NCI-H524 treated with DMSO at 0.1 percent for 48 hours (cell line): ENCODE data around the gene ITCH.

Experiments
- DNase-seq: peaks from one replicate; lab custom pipeline; 2025; lab: John Stamatoyannopoulos, UW

Gene ITCH

DNA sequence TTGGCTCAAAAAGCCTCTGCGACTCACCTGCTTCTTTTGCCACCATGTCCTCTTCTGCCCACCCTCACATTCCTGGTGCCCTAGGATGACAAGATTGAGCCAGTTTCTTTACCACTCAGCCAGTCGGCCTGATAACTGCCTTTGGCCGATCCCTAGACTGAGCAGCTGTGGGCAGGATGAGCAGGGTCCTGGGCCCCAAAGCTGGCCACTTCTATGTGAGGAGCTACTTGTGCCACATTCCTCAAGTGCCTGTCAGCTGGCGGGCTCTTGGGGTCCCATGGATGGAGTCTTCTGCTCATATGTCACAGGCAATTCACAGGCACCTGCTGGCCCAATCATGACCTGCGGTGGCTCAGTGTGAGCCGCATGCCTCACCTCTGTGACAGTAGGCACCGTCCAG is 169.7 kb downstream of the ITCH start:
- DNase-seq: no peak

DNA sequence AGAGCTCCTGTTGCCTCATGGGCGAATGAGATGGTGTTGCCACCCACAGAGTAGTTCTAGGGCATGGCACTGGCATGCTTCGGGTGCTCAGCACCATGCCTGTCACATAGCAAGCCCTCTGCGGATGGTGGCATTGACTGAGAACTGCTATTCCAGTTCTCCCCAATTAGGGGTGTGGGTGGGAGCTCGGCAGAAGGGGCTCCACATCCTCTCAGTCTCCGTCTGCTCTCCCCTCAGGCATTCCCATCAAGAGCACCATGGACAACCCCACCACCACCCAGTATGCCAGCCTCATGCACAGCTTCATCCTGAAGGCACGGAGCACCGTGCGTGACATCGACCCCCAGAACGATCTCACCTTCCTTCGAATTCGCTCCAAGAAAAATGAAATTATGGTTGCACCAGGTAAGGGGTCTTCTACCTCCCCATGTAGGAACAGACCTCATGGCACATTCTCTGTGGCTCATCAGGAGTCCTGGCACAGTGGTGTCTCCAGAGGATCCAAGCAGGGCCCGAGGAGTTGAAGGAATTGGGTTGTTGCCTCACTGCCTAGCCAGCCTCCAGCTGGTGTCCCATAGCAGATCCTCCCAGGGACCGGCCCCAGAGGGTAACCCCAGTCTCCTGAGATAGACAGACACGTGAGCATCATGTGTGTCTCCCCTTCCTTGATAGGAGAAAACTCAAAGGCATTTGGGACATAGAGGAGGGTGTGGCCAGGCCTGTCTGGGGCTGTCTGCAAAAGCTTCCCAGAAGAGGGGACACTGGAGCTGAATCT is 171.5 kb downstream of the ITCH start:
- no peak for DNase-seq

- no peak for DNase-seq
Observed at GRCh38 chr20:34535301-34535840, 172.3 kb downstream of the ITCH start.

- DNase-seq: no peak
Observed at GRCh38 chr20:34535857-34536256, 172.8 kb downstream of the ITCH start.

GRCh38 chr20:34536798-34537394 is 173.8 kb downstream of the ITCH start:
- peak; percentile 34 for DNase-seq

DNA sequence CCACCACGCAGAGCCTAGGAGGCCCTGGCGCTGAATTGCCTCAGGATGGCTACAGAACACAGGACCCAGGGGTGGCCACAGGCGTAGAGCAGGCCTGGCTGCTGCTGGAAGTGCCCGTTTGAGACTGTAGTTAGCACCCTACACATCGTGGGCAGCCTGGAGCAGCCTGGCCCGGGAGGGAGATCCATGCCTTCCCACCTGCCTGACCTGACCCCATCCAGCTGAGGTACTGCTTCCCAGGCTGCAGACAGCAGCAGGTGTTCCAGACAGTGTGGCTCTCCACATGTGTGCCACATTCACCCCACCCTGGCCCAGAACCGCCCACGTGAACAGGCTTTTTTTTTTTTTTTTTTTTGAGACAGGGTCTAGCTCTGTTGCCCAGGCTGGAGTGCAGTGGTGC is 174.6 kb downstream of the ITCH start:
- no peak for DNase-seq

DNA sequence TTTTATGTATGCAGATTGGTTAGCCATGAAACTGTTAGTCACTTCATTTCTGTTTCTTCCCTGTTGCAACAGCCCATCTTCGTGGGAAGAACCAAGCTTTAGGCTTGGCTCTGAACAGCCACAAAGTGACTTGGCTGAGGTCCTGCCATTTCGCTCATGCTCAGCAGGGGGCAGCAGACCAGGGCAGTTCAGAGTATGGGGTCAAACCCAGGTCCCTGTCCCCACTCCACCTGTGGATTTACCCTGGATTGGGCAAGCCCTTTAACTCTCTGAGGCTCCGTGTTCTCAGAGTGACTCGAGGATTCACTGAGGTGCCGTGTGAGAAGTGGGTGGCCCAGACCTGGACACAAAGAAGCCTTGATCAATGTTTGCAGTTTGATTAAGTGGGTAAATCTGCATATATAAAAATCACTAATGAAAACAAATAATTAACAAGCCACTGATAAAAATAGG is 175.6 kb downstream of the ITCH start:
- no peak for DNase-seq

- DNase-seq: no peak
Observed at GRCh38 chr20:34539756-34540155, 176.7 kb downstream of the ITCH start.

DNA sequence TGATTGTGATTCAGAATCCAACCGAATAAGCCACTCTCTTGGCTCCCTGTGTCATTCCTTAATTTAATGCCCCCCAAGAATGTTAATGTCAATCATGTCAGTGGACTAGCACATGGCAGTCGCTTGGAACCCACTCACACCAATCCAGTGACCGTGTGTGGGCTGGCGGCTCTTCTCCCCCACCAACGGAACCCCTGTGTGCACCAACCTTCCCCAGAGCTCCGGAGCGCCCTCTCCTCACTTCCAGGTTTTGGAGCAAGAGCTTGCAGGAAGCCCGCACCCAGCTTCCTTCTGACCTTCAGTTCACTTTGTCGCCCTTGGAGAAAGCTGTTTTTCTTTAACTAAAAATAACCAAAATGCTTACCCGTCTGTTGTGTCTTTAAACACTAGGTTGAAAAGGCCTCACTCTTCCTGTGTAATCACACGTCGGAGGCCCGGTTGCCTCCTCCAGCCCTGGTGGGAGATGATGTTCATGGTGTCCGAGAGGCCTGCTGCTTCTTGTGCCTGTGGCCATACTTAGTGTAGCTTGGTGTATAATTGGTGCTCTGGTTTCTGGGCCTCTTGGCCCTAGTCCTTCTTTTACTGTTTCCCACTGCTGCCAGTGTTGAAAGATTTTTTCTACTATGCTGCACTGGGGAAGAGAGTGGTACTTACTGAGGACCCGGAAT is 177.7 kb downstream of the ITCH start:
- DNase-seq: no peak

DNA sequence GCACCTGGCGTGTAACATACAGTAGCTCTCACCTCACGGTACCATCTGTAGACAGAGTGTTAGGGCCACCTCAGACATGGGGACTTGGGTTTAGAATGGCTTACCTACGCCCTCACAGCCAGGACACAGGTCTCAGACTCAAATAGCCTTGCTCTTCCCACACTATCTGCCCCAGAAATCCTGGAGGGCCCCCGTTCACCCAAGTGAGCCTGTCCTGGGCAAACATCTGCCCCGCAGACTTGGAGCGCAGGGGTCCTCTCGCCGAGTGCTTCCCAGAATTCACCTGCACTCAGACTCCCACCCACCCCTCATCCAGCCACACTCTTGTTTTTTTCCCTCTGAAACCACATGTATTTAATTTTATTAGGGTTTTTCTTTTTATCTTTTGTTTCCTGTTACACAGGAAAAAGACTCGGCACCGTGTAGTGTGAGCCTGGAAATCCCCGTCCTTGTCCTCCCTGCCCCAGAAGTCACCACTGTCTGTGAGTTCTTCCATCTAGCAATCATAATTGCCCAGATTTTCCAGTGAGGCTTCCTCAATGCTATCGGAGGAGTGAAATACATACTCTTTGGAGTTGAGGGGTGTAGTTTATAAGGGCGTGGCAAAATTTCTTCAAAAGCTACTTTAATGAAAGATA is 178.3 kb downstream of the ITCH start:
- DNase-seq: no peak

- no peak for DNase-seq
Observed at GRCh38 chr20:34541917-34542316, 178.8 kb downstream of the ITCH start.

DNA sequence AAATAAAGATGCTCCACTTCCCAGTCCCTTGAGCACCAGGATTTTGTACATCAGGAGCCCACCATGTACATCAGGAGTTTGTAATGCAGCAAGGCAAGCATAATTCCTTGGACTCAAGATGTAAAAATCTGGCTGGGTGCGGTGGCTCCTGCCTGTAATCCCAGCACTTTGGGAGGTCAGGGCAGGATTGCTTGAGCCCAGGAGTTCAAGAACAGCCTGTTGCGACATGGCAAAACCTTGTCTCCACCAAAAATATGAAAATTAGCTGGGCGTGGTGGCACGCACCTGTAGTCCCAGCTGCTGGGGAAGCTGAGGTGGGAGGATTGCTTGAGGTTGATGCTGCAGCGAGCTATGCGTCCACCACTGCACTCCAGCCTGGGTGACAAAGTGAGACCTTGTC is 179.4 kb downstream of the ITCH start:
- no peak for DNase-seq

DNA sequence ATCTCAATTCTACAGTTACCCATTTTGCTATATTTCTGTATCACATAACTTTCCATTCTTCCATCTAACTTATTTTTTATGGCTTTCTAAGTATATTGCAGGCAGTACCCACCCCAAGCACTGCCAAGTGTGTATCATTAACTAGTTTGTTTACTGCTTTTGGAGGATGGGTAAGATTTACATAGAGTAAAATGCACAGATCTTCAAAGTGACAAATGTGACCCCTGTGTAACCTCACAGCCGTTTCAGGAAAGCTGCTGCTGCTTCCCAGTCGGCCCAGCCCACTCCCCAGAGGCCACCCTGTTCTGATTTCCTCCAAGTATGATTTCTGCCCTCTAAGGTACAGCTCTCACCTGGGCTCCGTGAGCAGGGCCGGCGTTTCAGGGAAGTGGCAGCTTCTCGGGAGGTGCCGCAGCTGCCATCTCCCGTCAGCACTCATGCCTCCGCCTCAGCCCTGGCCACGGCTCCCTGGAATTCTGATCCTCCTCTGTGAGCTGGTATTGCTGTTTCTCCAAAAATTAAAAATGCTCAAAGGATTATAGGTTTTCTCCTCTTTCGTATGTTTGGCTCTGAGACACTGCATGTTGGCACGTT is 180.5 kb downstream of the ITCH start:
- DNase-seq: no peak

GRCh38 chr20:34544109-34544796 is 181.2 kb downstream of the ITCH start:
- no peak for DNase-seq

GRCh38 chr20:34546751-34547181 is 183.7 kb downstream of the ITCH start:
- DNase-seq: peak; percentile 100

DNA sequence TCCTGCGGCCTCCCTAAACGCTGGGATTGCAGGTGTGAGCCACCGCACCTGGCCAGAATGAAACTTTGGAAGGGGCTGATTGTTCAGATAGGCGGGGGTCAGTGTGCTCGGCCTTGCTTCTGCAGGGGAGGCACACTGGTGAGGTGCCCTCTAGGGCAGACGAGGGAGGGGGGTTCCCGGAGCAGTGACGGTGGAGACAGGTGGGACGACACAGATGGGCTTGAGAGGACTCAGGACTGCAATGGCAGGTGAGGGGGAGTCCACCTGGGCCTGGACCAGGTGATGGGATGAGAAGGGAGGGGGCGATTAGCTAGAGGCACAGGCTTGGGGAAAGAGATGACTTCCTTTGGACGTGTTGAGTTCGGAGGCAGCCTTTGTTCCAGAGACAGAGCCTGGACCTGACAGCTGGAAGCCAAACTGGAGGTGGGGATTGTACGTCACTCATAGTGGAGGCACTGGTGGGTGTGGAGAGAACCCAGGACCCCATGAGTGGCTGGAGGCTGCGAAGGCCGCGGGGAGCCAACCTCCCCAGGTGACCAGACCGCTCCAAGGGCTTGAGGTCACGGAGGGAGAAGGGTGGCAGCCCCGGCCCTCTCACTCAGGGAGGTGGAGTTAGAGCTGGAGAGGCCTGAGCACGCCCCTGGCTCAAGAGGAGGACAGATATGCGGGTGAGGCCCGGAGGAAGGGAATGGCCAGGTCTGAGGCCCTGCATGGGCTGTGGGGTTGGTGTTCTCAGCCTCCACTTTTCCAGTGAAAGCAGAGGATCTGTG is 185.0 kb downstream of the ITCH start:
- no peak for DNase-seq

GRCh38 chr20:34549291-34549928 is 186.3 kb downstream of the ITCH start:
- no peak for DNase-seq

- no peak for DNase-seq
Observed at GRCh38 chr20:34549929-34550305, 186.8 kb downstream of the ITCH start.

- no peak for DNase-seq
Observed at GRCh38 chr20:34552569-34552968, 189.5 kb downstream of the ITCH start.

GRCh38 chr20:34553366-34553867 is 190.3 kb downstream of the ITCH start:
- no peak for DNase-seq
